Measurements from ENCODE around the gene NUP210L.
A peak's percentile ranks its signal among the peaks of the same experiment; 100 is the strongest.

Gene NUP210L

DNA sequence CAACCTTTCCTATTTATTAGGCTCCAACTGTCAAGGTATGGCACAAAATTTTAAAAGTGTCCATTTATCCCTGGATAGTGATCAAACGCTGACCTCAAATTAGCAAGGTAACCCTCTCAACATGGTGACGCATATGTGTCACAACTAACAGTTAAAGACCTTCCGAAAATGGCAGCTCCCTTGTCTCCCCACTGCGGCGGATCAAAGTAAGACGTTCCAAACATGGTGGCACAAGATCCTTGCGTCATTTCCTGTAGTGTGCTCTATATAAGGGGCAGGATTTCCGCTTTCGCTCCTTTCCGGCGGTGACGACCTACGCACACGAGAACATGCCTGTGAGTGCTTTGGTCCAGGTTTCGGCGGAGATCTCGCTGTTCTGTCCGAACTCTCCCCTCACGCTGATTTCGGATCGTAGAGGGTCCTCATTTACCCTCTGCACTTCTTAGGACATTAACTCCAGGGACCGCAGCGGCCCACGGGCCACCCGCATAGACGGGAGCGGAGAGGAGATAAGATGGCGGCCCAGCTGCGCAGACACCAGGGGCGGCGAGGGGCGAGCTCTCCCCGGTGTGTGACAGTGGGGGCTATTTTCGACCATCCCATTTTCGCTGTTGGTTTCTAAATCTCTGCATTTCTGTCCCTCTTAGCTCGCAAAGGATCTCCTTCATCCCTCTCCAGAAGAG, 164.3 kb downstream of the NUP210L start, which contains the start of gene RPS27:
Gene RPS27 (plus strand): TSS at position 295 of the 683 bp plus-strand sequence. CDS start 35 bp downstream, at position 330.
- peak; percentile 84 for TF ChIP-seq GABPA (IDR thresholded peaks at IDR 0.05; ENCODE audit: low read depth)
- TF ChIP-seq, protein P1, sequence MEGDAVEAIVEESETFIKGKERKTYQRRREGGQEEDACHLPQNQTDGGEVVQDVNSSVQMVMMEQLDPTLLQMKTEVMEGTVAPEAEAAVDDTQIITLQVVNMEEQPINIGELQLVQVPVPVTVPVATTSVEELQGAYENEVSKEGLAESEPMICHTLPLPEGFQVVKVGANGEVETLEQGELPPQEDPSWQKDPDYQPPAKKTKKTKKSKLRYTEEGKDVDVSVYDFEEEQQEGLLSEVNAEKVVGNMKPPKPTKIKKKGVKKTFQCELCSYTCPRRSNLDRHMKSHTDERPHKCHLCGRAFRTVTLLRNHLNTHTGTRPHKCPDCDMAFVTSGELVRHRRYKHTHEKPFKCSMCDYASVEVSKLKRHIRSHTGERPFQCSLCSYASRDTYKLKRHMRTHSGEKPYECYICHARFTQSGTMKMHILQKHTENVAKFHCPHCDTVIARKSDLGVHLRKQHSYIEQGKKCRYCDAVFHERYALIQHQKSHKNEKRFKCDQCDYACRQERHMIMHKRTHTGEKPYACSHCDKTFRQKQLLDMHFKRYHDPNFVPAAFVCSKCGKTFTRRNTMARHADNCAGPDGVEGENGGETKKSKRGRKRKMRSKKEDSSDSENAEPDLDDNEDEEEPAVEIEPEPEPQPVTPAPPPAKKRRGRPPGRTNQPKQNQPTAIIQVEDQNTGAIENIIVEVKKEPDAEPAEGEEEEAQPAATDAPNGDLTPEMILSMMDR (IDR thresholded peaks at IDR 0.05; ENCODE audit: insufficient read depth, low read length) = no peak
- TF ChIP-seq, protein P2, sequence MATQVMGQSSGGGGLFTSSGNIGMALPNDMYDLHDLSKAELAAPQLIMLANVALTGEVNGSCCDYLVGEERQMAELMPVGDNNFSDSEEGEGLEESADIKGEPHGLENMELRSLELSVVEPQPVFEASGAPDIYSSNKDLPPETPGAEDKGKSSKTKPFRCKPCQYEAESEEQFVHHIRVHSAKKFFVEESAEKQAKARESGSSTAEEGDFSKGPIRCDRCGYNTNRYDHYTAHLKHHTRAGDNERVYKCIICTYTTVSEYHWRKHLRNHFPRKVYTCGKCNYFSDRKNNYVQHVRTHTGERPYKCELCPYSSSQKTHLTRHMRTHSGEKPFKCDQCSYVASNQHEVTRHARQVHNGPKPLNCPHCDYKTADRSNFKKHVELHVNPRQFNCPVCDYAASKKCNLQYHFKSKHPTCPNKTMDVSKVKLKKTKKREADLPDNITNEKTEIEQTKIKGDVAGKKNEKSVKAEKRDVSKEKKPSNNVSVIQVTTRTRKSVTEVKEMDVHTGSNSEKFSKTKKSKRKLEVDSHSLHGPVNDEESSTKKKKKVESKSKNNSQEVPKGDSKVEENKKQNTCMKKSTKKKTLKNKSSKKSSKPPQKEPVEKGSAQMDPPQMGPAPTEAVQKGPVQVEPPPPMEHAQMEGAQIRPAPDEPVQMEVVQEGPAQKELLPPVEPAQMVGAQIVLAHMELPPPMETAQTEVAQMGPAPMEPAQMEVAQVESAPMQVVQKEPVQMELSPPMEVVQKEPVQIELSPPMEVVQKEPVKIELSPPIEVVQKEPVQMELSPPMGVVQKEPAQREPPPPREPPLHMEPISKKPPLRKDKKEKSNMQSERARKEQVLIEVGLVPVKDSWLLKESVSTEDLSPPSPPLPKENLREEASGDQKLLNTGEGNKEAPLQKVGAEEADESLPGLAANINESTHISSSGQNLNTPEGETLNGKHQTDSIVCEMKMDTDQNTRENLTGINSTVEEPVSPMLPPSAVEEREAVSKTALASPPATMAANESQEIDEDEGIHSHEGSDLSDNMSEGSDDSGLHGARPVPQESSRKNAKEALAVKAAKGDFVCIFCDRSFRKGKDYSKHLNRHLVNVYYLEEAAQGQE (IDR thresholded peaks at IDR 0.05; ENCODE audit: insufficient replicate concordance, low read depth) = peak; percentile 80
- TF ChIP-seq POLR2AphosphoS5 (IDR thresholded peaks at IDR 0.05; ENCODE audit: low read depth) = peak; percentile 100
- Histone ChIP-seq H3K4me3 (replicated peaks; ENCODE audit: insufficient read depth, low read length) (peak within 1 kb of the TSS; percentile 65), H3K27ac (replicated peaks) (peak within 1 kb of the TSS; percentile 93), H3K27me3 (ENCODE audit: insufficient read depth, poor library complexity, severe bottlenecking) (no peaks in the 10 kb centered on the region)
- DNase-seq (ENCODE audit: low read depth in 1 of 2, low spot score in 1 of 2) = peak; percentile 97 to 99

DNA sequence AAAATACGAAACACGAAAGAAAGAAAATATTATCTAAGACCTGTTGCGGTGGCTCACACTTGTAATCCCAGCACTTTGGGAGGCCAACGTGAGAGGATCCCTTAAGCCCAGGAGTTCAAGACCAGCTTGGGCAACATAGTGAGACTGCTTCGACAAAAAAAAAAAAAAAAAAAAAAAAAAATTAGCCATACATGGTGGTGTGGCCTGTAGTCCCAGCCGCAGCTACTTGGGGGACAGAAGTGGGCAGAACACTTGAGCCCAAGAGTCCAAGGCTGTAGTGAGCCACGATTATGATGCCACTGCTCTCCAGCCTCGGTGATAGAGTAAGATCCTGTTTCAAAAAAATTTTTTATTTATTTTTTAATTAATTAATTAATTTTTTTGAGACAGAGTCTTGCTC, 167.3 kb downstream of the NUP210L start:
- Histone ChIP-seq H3K27ac (replicated peaks) (no peak overlapping the region; the same call in 1 of the 2 replicates), H3K4me3 (replicated peaks; ENCODE audit: insufficient read depth, low read length) (peak overlapping the region; percentile 8; the same call in 1 of the 2 replicates), H3K27me3 (ENCODE audit: insufficient read depth, poor library complexity, severe bottlenecking) (no peaks in the 10 kb centered on the region)
- TF ChIP-seq GABPA (IDR thresholded peaks at IDR 0.05; ENCODE audit: low read depth) (no peak), SPI1 (IDR thresholded peaks at IDR 0.05; ENCODE audit: borderline replicate concordance, low read depth) (no peak), POLR2AphosphoS5 (IDR thresholded peaks at IDR 0.05; ENCODE audit: low read depth) (no peak)
- TF ChIP-seq, protein P1 (IDR thresholded peaks at IDR 0.05; ENCODE audit: insufficient read depth, low read length) = no peak
- TF ChIP-seq, protein P2 (IDR thresholded peaks at IDR 0.05; ENCODE audit: insufficient replicate concordance, low read depth) = no peak
- no peak for DNase-seq (ENCODE audit: low read depth in 1 of 2, low spot score in 1 of 2)

DNA sequence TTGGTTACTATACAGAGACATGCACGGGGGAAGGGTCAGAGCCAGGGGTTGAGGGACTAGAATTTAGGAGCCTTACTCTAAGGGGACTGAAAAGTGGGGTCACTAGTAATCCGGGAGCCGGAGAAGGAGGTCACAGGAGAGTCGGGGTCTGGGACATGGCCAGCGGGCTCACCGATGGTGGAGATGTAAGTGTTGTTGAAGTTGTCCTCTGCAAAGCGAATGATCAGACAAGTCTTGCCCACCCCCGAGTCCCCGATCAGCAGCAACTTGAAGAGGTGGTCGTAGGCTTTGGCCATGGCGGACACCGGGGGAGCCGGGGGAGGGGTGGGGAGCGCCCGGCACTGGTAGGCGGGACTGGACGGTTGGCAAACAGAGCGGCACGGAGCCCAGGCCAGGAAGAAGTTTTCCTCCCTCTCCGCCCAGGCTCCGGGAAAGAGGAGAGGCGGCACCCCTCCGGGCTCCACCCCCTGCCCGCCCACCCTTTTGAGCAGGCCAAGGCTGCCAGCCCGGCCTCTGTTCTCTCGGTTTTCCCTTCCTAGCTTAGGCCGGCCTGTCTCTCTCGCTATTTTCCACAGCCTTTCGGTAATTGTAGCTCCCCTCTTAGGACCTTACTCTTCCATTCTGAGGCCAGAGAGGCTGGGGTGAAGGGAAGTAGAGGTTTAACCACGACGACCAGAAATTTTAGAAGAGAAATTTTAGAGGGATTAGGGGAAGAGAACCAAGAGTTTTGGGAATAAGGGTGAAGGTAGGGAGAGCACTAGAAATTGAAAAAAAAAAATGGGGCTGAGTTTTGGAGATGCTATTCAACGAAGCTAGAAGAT, 168.7 kb downstream of the NUP210L start, which contains the start of gene RAB13:
Gene RAB13 (minus strand): TSS at position 399 of the 821 bp plus-strand sequence. CDS start 103 bp downstream, at position 296.
- Histone ChIP-seq H3K27ac (replicated peaks) (peak within 1 kb of the TSS; percentile 60), H3K27me3 (ENCODE audit: insufficient read depth, poor library complexity, severe bottlenecking) (no peaks in the 10 kb centered on the region), H3K4me3 (replicated peaks; ENCODE audit: insufficient read depth, low read length) (peak within 1 kb of the TSS; percentile 11)
- no peak for DNase-seq (ENCODE audit: low read depth in 1 of 2, low spot score in 1 of 2)
- TF ChIP-seq GABPA (IDR thresholded peaks at IDR 0.05; ENCODE audit: low read depth) (no peak), POLR2AphosphoS5 (IDR thresholded peaks at IDR 0.05; ENCODE audit: low read depth) (no peak), SPI1 (IDR thresholded peaks at IDR 0.05; ENCODE audit: borderline replicate concordance, low read depth) (no peak)
- TF ChIP-seq, protein P1 (IDR thresholded peaks at IDR 0.05; ENCODE audit: insufficient read depth, low read length) = no peak
- TF ChIP-seq, protein P2 (IDR thresholded peaks at IDR 0.05; ENCODE audit: insufficient replicate concordance, low read depth) = no peak
